ENCODE results near the gene OVCH1.

OVCH1 gene

DNA sequence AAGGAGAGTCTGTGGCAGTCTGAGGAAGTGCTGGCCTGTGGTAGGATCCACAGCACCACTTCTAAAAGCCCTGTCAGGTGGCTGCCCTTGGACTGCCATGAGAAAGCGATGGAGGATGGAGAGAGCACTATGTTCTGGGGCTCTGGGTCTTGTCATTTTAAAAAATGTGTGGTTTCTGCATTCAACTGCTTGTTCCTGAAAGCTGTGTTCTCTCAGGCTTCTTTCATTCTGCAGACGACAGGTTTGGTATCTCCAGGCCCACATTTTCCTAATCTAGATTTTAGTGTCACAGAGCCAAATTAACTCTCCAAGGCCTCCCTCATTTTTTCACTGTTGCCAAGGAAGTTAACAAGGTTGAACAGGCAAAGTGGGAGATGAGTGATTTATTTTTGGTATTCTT lies 10.5 kb downstream of the OVCH1 start:
- no peak overlapping the region for H3K27ac Mint-ChIP-seq
- no peak overlapping the region for H3K4me3 Mint-ChIP-seq
- H3K4me1 Mint-ChIP-seq: no peaks in the 10 kb centered on the region
- TF ChIP-seq, protein P1, sequence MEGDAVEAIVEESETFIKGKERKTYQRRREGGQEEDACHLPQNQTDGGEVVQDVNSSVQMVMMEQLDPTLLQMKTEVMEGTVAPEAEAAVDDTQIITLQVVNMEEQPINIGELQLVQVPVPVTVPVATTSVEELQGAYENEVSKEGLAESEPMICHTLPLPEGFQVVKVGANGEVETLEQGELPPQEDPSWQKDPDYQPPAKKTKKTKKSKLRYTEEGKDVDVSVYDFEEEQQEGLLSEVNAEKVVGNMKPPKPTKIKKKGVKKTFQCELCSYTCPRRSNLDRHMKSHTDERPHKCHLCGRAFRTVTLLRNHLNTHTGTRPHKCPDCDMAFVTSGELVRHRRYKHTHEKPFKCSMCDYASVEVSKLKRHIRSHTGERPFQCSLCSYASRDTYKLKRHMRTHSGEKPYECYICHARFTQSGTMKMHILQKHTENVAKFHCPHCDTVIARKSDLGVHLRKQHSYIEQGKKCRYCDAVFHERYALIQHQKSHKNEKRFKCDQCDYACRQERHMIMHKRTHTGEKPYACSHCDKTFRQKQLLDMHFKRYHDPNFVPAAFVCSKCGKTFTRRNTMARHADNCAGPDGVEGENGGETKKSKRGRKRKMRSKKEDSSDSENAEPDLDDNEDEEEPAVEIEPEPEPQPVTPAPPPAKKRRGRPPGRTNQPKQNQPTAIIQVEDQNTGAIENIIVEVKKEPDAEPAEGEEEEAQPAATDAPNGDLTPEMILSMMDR (IDR thresholded peaks at IDR 0.05): no peak
- H3K36me3 Mint-ChIP-seq (ENCODE audit: low read depth): no peaks in the 10 kb centered on the region
- DNase-seq: no peak
- H3K27me3 Mint-ChIP-seq (ENCODE audit: low read depth, poor library complexity): peaks cover 3% of the 10 kb centered on the region
- H3K9me3 Mint-ChIP-seq: no peaks in the 10 kb centered on the region

DNA sequence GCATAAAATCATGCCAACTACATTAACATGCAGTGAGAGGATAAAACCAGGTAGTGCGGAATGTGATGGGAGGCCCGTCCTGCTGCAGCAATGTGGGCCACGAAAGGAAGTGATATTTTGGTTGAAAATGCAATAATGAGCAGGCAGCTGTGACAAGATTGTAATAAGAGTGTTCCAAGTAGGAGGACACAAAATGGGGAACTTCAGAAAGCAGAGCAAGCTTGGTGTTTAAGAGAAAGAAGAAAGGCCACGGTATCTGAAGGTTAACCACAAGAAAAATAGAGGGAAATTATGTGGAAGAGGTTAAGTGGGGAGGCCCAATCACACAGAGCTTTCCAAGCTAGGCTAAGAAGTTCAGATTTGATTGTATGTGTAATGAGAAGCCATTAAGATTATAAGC lies 34.3 kb downstream of the OVCH1 start:
- no peak overlapping the region for H3K27ac Mint-ChIP-seq
- H3K4me1 Mint-ChIP-seq: no peaks in the 10 kb centered on the region
- no peak overlapping the region for H3K4me3 Mint-ChIP-seq
- no peak for DNase-seq
- no peaks in the 10 kb centered on the region for H3K9me3 Mint-ChIP-seq
- TF ChIP-seq, protein P1 (IDR thresholded peaks at IDR 0.05): no peak
- H3K27me3 Mint-ChIP-seq (ENCODE audit: low read depth, poor library complexity): no peaks in the 10 kb centered on the region
- no peaks in the 10 kb centered on the region for H3K36me3 Mint-ChIP-seq (ENCODE audit: low read depth)

DNA sequence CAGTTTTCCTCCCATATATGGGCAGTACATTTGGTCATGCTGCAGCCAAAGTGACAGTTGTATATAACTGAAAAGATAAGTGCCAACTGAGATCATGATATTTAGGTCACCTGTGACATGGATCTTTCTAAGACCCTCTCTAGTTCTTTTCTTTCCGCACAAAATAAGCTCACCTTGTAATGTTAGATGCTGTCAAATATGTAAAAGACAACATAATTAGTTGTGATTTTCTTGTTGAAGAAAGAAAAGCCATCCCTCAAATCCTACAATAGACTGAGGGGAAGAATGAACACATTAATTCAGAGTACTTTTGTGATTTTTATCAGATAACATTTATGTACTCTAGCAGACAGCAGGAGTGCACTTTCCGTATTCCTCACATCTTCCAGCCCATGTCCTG lies 37.4 kb downstream of the OVCH1 start:
- H3K27ac Mint-ChIP-seq: no peak overlapping the region
- DNase-seq: no peak
- TF ChIP-seq, protein P1 (IDR thresholded peaks at IDR 0.05): no peak
- no peaks in the 10 kb centered on the region for H3K27me3 Mint-ChIP-seq (ENCODE audit: low read depth, poor library complexity)
- H3K9me3 Mint-ChIP-seq: peaks cover 5% of the 10 kb centered on the region
- H3K36me3 Mint-ChIP-seq (ENCODE audit: low read depth): no peaks in the 10 kb centered on the region
- H3K4me3 Mint-ChIP-seq: no peak overlapping the region
- H3K4me1 Mint-ChIP-seq: no peaks in the 10 kb centered on the region

DNA sequence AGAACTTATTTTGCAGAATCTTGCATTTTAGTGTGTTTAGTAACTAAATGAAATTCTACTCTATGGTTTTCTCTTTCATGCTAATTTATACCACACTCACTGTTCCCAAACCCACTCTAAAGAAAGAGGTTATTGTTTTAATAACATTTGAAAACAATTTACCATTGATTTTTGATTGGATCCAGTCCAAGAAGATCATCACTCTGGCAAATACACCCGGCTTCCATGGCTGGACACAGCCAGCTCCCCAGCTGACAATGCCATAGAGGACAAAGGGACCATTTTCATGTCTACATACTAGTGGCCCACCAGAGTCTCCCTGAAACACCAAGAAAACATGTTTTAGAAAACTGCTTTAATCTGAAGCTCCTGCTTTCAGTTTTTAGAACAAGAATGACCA lies 42.4 kb downstream of the OVCH1 start:
- peaks cover 6% of the 10 kb centered on the region for H3K27me3 Mint-ChIP-seq (ENCODE audit: low read depth, poor library complexity)
- H3K36me3 Mint-ChIP-seq (ENCODE audit: low read depth): no peaks in the 10 kb centered on the region
- H3K4me1 Mint-ChIP-seq: no peaks in the 10 kb centered on the region
- DNase-seq: no peak
- H3K27ac Mint-ChIP-seq: no peak overlapping the region
- peaks cover 5% of the 10 kb centered on the region for H3K9me3 Mint-ChIP-seq
- H3K4me3 Mint-ChIP-seq: no peak overlapping the region
- TF ChIP-seq, protein P1 (IDR thresholded peaks at IDR 0.05): no peak

DNA sequence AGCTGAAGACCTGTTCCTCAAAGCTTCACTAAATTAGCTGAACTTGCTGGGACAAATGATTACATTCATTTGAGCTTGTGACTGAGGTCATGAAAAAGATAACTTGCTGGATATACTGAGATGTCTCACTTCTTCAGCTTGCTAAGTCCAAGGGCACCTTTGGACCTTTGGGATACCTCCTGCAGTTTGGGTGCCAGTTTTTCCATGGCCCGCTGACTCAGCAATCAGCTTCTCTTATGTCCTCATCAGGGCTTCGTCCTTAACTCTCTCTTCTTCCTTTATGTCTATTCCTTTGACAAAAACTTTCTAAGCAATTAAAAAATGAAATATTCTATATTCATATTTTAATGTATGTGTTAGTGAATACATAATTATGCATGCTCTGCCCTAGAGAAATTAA lies 45.6 kb downstream of the OVCH1 start:
- no peaks in the 10 kb centered on the region for H3K9me3 Mint-ChIP-seq
- H3K27ac Mint-ChIP-seq: no peak overlapping the region
- H3K4me1 Mint-ChIP-seq: no peaks in the 10 kb centered on the region
- no peaks in the 10 kb centered on the region for H3K36me3 Mint-ChIP-seq (ENCODE audit: low read depth)
- TF ChIP-seq, protein P1 (IDR thresholded peaks at IDR 0.05): no peak
- no peak overlapping the region for H3K4me3 Mint-ChIP-seq
- H3K27me3 Mint-ChIP-seq (ENCODE audit: low read depth, poor library complexity): peaks cover 6% of the 10 kb centered on the region
- DNase-seq: no peak

DNA sequence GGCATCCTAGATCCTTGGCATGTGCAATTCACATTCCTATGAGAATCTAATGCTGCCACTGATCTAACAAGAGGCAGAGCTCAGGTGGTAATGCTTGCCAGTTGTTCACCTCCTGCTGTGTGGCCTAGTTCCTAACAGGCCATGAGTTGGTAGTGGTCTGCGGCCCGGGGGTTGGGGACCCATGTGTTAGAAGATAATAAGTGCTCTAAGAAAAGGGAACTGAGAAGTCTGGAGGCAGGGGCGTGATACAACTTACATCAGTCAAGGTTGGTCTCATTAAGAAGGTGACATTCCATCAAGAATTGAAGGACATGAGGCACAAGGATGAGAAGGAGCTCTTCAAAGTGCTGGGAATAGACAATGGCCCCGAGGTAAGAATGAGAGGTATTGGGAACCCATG lies 49.3 kb downstream of the OVCH1 start:
- TF ChIP-seq, protein P1 (IDR thresholded peaks at IDR 0.05): no peak
- no peak overlapping the region for H3K27ac Mint-ChIP-seq
- H3K27me3 Mint-ChIP-seq (ENCODE audit: low read depth, poor library complexity): peaks cover under 1% of the 10 kb centered on the region
- no peaks in the 10 kb centered on the region for H3K9me3 Mint-ChIP-seq
- H3K4me1 Mint-ChIP-seq: no peaks in the 10 kb centered on the region
- no peak for DNase-seq
- H3K36me3 Mint-ChIP-seq (ENCODE audit: low read depth): no peaks in the 10 kb centered on the region
- no peak overlapping the region for H3K4me3 Mint-ChIP-seq
